LHCN-M2 (cell line): Measurements from ENCODE around the gene PMEPA1. TPM values are rescaled to one million over a fixed set of nuclear protein-coding genes. Genes with fewer than 3 reads are reported as not detected.

Experiments used
- DNase-seq: peaks from one replicate; pipeline ENCODE4 v3.0.0-alpha.2; 2012; ENCODE audit warnings: low read depth
- total RNA-seq: library from RNA; depleted of rRNA; stranded (reverse); fragments of >200 nt; gene quantifications from 2 replicates; pipeline ENCODE4 v1.2.3, GENCODE V29; 2014

PMEPA1 gene
- total RNA-seq, 1 experiment from 2014 or later = 2.4 TPM

GRCh38 chr20:57736738-57737347 is 27.0 kb upstream of the PMEPA1 start:
- DNase-seq = peak; percentile 13

- no peak for DNase-seq
Observed at GRCh38 chr20:57735831-57736737, 26.3 kb upstream of the PMEPA1 start.

GRCh38 chr20:57734754-57735153 is 24.9 kb upstream of the PMEPA1 start:
- DNase-seq = no peak

- no peak for DNase-seq
Observed at GRCh38 chr20:57732226-57732625, 22.4 kb upstream of the PMEPA1 start.

GRCh38 chr20:57728762-57729161 is 18.9 kb upstream of the PMEPA1 start:
- no peak for DNase-seq

GRCh38 chr20:57727863-57728262 is 18.0 kb upstream of the PMEPA1 start:
- no peak for DNase-seq

GRCh38 chr20:57725636-57726035 is 15.8 kb upstream of the PMEPA1 start:
- no peak for DNase-seq

GRCh38 chr20:57724610-57725405 is 15.0 kb upstream of the PMEPA1 start:
- DNase-seq = no peak

- DNase-seq = no peak
Observed at GRCh38 chr20:57723816-57724215, 14.0 kb upstream of the PMEPA1 start.

GRCh38 chr20:57719951-57720350 is 10.1 kb upstream of the PMEPA1 start:
- no peak for DNase-seq

- DNase-seq = peak; percentile 96
Observed at GRCh38 chr20:57718490-57719009, 8.7 kb upstream of the PMEPA1 start.

- DNase-seq = peak; percentile 63
Observed at GRCh38 chr20:57717797-57718196, 8.0 kb upstream of the PMEPA1 start.

GRCh38 chr20:57716901-57717300 is 7.1 kb upstream of the PMEPA1 start:
- no peak for DNase-seq

GRCh38 chr20:57716202-57716601 is 6.4 kb upstream of the PMEPA1 start:
- peak; percentile 54 for DNase-seq

- no peak for DNase-seq
Observed at GRCh38 chr20:57715268-57715904, 5.6 kb upstream of the PMEPA1 start.

- DNase-seq = peak; percentile 90
Observed at GRCh38 chr20:57714409-57715267, 4.8 kb upstream of the PMEPA1 start.

- DNase-seq = no peak
Observed at GRCh38 chr20:57713951-57714350, 4.1 kb upstream of the PMEPA1 start.

- no peak for DNase-seq
Observed at GRCh38 chr20:57713505-57713903, 3.7 kb upstream of the PMEPA1 start.

- no peak for DNase-seq
Observed at GRCh38 chr20:57712851-57713504, 3.2 kb upstream of the PMEPA1 start.

GRCh38 chr20:57712341-57712740 is 2.5 kb upstream of the PMEPA1 start:
- no peak for DNase-seq
